Sigmoid colon (tissue), 4 donors: ENCODE measurements around the gene KRTAP20-3.

ENCODE experiments used
- POLR2AphosphoS5 ChIP-seq, 4 donors: sonication (generic); formaldehyde crosslinking; IDR thresholded peaks; one replicate each; pipeline ENCODE4 v1.6.1; 2017; ENCODE audit warnings: antibody characterized with exemption in 4 of 4
- TF ChIP-seq, protein P1 (sequence below), 4 experiments: fragments of 450-650 bp in 3 of 4; fragments of 200-600 bp in 1 of 4; IDR thresholded peaks; one replicate each; pipeline ENCODE4 v1.5.1; 2016 to 2019; ENCODE audit warnings: antibody characterized with exemption in 4 of 4, mild to moderate bottlenecking in 3 of 4, moderate library complexity in 2 of 4

DNA sequence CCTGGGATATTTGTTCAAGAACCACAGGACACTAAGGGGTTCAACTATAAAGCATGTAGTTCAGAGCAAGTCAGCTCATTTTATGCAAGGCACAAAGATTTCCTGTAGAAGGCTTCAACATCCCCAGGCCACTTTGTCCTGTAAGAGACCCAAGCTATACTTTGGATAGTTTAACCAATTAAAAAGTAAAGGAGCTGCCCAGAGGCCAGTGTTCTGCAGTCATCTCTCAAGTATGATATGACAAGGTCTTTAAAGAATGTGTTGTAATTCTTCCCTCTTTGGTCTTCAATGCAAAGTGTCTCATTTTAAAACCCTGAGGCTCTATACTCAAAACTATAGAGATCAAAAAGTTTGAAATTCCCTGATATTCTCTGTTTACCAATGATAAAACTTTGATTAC, 34.1 kb downstream of the KRTAP20-3 start:
- TF ChIP-seq, protein P1, sequence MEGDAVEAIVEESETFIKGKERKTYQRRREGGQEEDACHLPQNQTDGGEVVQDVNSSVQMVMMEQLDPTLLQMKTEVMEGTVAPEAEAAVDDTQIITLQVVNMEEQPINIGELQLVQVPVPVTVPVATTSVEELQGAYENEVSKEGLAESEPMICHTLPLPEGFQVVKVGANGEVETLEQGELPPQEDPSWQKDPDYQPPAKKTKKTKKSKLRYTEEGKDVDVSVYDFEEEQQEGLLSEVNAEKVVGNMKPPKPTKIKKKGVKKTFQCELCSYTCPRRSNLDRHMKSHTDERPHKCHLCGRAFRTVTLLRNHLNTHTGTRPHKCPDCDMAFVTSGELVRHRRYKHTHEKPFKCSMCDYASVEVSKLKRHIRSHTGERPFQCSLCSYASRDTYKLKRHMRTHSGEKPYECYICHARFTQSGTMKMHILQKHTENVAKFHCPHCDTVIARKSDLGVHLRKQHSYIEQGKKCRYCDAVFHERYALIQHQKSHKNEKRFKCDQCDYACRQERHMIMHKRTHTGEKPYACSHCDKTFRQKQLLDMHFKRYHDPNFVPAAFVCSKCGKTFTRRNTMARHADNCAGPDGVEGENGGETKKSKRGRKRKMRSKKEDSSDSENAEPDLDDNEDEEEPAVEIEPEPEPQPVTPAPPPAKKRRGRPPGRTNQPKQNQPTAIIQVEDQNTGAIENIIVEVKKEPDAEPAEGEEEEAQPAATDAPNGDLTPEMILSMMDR (IDR thresholded peaks at IDR 0.05), result no peak
- no peak for TF ChIP-seq POLR2AphosphoS5 (IDR thresholded peaks at IDR 0.05)
